HepG2 (cell line): ENCODE measurements around the gene CPAMD8. TPM values are rescaled to one million over a fixed set of nuclear protein-coding genes. Genes with fewer than 3 reads are reported as not detected.

Experiments used
- ATAC-seq: fragments of 200-7000 bp; cut with Tn5 transposase; 3 replicates; pipeline ENCODE4 v1.9.1; 2020; ENCODE audit warnings: mild to moderate bottlenecking, moderate library complexity
- BruUV-seq: library from RNA; stranded (reverse); fragments of 400-500 nt; replicated peaks from 2 replicates; lab custom pipeline; 2021; lab: Mats Ljungman, UMichigan
- CTCF ChIA-PET: fragments of 300-600 bp; formaldehyde crosslinking; extraction: SDS; loops from one replicate; lab custom pipeline; 2021; ENCODE audit warnings: low total read pairs, inconsistent platforms, low intra/inter-chr PET ratio; lab: Yijun Ruan, JAX
- POLR2A ChIA-PET: fragments of 350-600 bp; sonication (Branson Sonifier 250); formaldehyde crosslinking; loops from one replicate; lab custom pipeline; 2020; ENCODE audit warnings: antibody characterized with exemption, inconsistent platforms; lab: Yijun Ruan, JAX
- DNase-seq: peaks from one replicate; pipeline ENCODE4 v3.0.0-alpha.2; 2015; ENCODE audit warnings: low spot score
- FAIRE-seq: peaks from 3 replicates; lab custom pipeline; 2011; peaks lifted over from hg19 to GRCh38; lab: Jason Lieb, UNC
- H2AFZ ChIP-seq: one replicate; pipeline ENCODE4 v1.6.1; 2011; ENCODE audit warnings: low read length, inconsistent platforms
- H3K27ac ChIP-seq: fragments of 300-600 bp; 3 replicates; pipeline ENCODE4 v1.8.0; 2011; ENCODE audit warnings: mixed run types, mild to moderate bottlenecking, mixed read lengths, low read length, inconsistent platforms; ENCODE audit not compliant: insufficient read depth; ENCODE audit errors: extremely low read length
- H3K27me3 ChIP-seq, 2 experiments: fragments of 200-600 bp in 1 of 2; 2 replicates in 1 of 2; 3 replicates in 1 of 2; pipeline versions ENCODE4 v1.6.0 to v1.8.0; 2011; ENCODE audit warnings: low read length in 2 of 2, mild to moderate bottlenecking in 2 of 2, moderate library complexity in 2 of 2, inconsistent platforms in 1 of 2; ENCODE audit not compliant: insufficient read depth in 2 of 2, control insufficient read depth in 1 of 2
- H3K36me3 ChIP-seq, 2 experiments: fragments of 200-600 bp in 1 of 2; replicated peaks in 1 of 2; 2 replicates in 1 of 2; 3 replicates in 1 of 2; pipeline versions ENCODE4 v1.5.1 to v1.8.0; 2011; ENCODE audit warnings: low read length in 2 of 2, inconsistent platforms in 1 of 2; ENCODE audit not compliant: insufficient read depth in 2 of 2, control insufficient read depth in 1 of 2
- H3K4me1 ChIP-seq: 2 replicates; pipeline ENCODE4 v1.5.1; 2012; ENCODE audit warnings: low read length, inconsistent platforms; ENCODE audit not compliant: insufficient read depth
- H3K4me2 ChIP-seq: 2 replicates; pipeline ENCODE4 v1.6.0; 2011; ENCODE audit warnings: low read depth, low read length, inconsistent platforms
- H3K4me3 ChIP-seq, 3 experiments: fragments of 200-600 bp in 1 of 3; sonication (generic), shearing (Covaris generic) in 1 of 3; replicated peaks in 1 of 3; 2 replicates each; pipeline ENCODE4 v1.5.1; 2011 to 2016; ENCODE audit warnings: low read length in 3 of 3, inconsistent platforms in 2 of 3, low read depth in 2 of 3, mild to moderate bottlenecking in 2 of 3, control low read depth in 1 of 3, mixed read lengths in 1 of 3; ENCODE audit not compliant: insufficient read depth in 1 of 3
- H3K79me2 ChIP-seq: one replicate; pipeline ENCODE4 v1.6.1; 2011; ENCODE audit warnings: low read length, inconsistent platforms; ENCODE audit not compliant: insufficient read depth
- H3K9ac ChIP-seq: 2 replicates; pipeline ENCODE4 v1.6.0; 2011; ENCODE audit warnings: mild to moderate bottlenecking, low read depth, low read length, inconsistent platforms; ENCODE audit not compliant: insufficient read depth
- H3K9me3 ChIP-seq: 2 replicates; pipeline ENCODE4 v1.5.1; 2012; ENCODE audit warnings: mild to moderate bottlenecking, low read length
- H4K20me1 ChIP-seq: 2 replicates; pipeline ENCODE4 v1.6.0; 2011; ENCODE audit warnings: inconsistent platforms, mild to moderate bottlenecking, low read length, moderate library complexity; ENCODE audit not compliant: insufficient read depth
- CSRNP2 ChIP-seq: sonication (generic); formaldehyde crosslinking; conservative IDR thresholded peaks from 2 replicates; pipeline ENCODE4 v1.8.0; 2022; ENCODE audit warnings: low read depth, missing genetic modification reagents
- NPAS2 ChIP-seq: sonication (generic); formaldehyde crosslinking; IDR thresholded peaks from 2 replicates; pipeline ENCODE4 v1.8.0; 2022; ENCODE audit warnings: mild to moderate bottlenecking, missing genetic modification reagents, borderline replicate concordance
- RAD51 ChIP-seq: fragments of 450-650 bp; IDR thresholded peaks from 2 replicates; pipeline ENCODE4 v1.6.1; 2016; ENCODE audit warnings: borderline replicate concordance
- RNF2 ChIP-seq: fragments of 450-650 bp; conservative IDR thresholded peaks from 2 replicates; pipeline ENCODE4 v1.6.1; 2016; ENCODE audit warnings: low read depth
- SCMH1 ChIP-seq: sonication (generic); formaldehyde crosslinking; IDR thresholded peaks from 2 replicates; pipeline ENCODE4 v1.9.0; 2021; ENCODE audit warnings: missing genetic modification reagents, mild to moderate bottlenecking, borderline replicate concordance
- ZNF17 ChIP-seq: sonication (generic); formaldehyde crosslinking; IDR thresholded peaks from 2 replicates; pipeline ENCODE4 v1.5.0; 2020; ENCODE audit warnings: mild to moderate bottlenecking, missing genetic modification reagents
- ZNF280D ChIP-seq: sonication (generic); formaldehyde crosslinking; IDR thresholded peaks from 2 replicates; pipeline ENCODE4 v1.5.1; 2020; ENCODE audit warnings: mild to moderate bottlenecking, missing genetic modification reagents
- ZNF407 ChIP-seq: sonication (generic); formaldehyde crosslinking; IDR thresholded peaks from one replicate; pipeline ENCODE4 v1.5.1; 2020; ENCODE audit warnings: mild to moderate bottlenecking, missing genetic modification reagents; ENCODE audit errors: not compliant biosample characterization
- ZNF737 ChIP-seq: sonication (generic); formaldehyde crosslinking; IDR thresholded peaks from 2 replicates; pipeline ENCODE4 v1.5.0; 2020; ENCODE audit warnings: missing genetic modification reagents, mild to moderate bottlenecking, borderline replicate concordance
- ZNF792 ChIP-seq: IDR thresholded peaks from 2 replicates; pipeline ENCODE4 v1.6.1; 2016
- WGBS: methylation state at CpG from one replicate; pipeline ENCODE4 v1.1.6; 2017; ENCODE audit warnings: low lambda C conversion rate; 5-methylcytosine and 5-hydroxymethylcytosine counted together
- in situ Hi-C: cut with HindIII; loops from 2 replicates; pipeline ENCODE4 v1.10.0; 2017; ENCODE audit warnings: low pct_unique_long_range_greater_than_20kb; ENCODE audit not compliant: extremely low pct_ligation_motif_present
- intact Hi-C: fragments of 100-400 bp; cut with micrococcal nuclease; formaldehyde crosslinking; loops from one replicate; pipeline ENCODE4 v1.10.0; 2022; ENCODE audit not compliant: unreplicated experiment
- polyA plus RNA-seq, 8 experiments: library from polyadenylated mRNA; depleted of rRNA in 3 of 8; stranded (reverse) in 7 of 8; unstranded in 1 of 8; fragments of >200 nt; fragmentation: Illumina TruSeq in 4 of 8; extraction: Trizol in 4 of 8; gene quantifications; 2 replicates each; pipeline versions ENCODE4 v1.2.1 to v1.2.3, GENCODE V29; 2011 to 2016; ENCODE audit warnings: low read depth in 4 of 8, missing spikeins in 1 of 8, mixed read lengths in 1 of 8; ENCODE audit not compliant: insufficient read depth in 1 of 8
- total RNA-seq, 5 experiments: library from RNA; depleted of rRNA; stranded (reverse); fragments of >200 nt; fragmentation: Illumina TruSeq; extraction: Trizol; gene quantifications; 2 replicates each; pipeline ENCODE4 v1.2.3, GENCODE V29; 2016; ENCODE audit warnings: low read depth in 1 of 5

The CPAMD8 gene
- total and polyA plus RNA-seq, 2 of the 13 experiments (the other 11 are each of a cell fraction or from before 2014, with no cell fraction given) = 0.29 to 0.34 TPM

GRCh38 chr19:16920816-16921529 is 105.6 kb downstream of the CPAMD8 start:
- no peaks in the 10 kb centered on the region for H3K4me1 ChIP-seq
- intact Hi-C loops = no loop called here
- H3K79me2 ChIP-seq = no peaks in the 10 kb centered on the region
- no peaks in the 10 kb centered on the region for H3K36me3 ChIP-seq
- no peak for DNase-seq
- no peak overlapping the region for H3K9ac ChIP-seq
- BruUV-seq = no TSS peak
- no peak overlapping the region for H3K27ac ChIP-seq
- no peaks in the 10 kb centered on the region for H4K20me1 ChIP-seq
- ChIA-PET CTCF (no interaction called here), POLR2A (no interaction called here)
- H3K4me2 ChIP-seq = no peak overlapping the region
- H3K9me3 ChIP-seq = no peaks in the 10 kb centered on the region
- H3K27me3 ChIP-seq = peaks cover 0 to 15% of the 10 kb centered on the region in 2 experiments; a peak in 3 of 5 replicates
- 23% methylated on average over 7 of the region's 12 CpGs for WGBS
- H3K4me3 ChIP-seq = no peak overlapping the region
- H2AFZ ChIP-seq = no peak overlapping the region
- no peak for FAIRE-seq
- ATAC-seq = no peak
- in situ Hi-C loops = no loop called here
- TF ChIP-seq RAD51 = no peak
- TF ChIP-seq ZNF280D (CRISPR knock-in tag) = no peak
- TF ChIP-seq ZNF17 = no peak
- TF ChIP-seq ZNF737 (CRISPR knock-in tag) = no peak
- TF ChIP-seq SCMH1 (CRISPR knock-in tag) = no peak
- no peak for TF ChIP-seq RNF2
- no peak for TF ChIP-seq ZNF407
- no peak for TF ChIP-seq ZNF792 (CRISPR knock-in tag)
- TF ChIP-seq CSRNP2 (CRISPR knock-in tag) = no peak
- no peak for TF ChIP-seq NPAS2 (CRISPR knock-in tag)
